T-helper 9 cell (primary cell): ENCODE results near the gene NUTM2E.
"Not testable (repeated sequence)": the region's sequence is repeated elsewhere in the genome, so short reads cannot be mapped to it uniquely, and the experiment has no call there.

Experiments used
- DNase-seq: peaks from one replicate; pipeline ENCODE4 v3.0.0-alpha.2; 2020

The NUTM2E gene

DNA sequence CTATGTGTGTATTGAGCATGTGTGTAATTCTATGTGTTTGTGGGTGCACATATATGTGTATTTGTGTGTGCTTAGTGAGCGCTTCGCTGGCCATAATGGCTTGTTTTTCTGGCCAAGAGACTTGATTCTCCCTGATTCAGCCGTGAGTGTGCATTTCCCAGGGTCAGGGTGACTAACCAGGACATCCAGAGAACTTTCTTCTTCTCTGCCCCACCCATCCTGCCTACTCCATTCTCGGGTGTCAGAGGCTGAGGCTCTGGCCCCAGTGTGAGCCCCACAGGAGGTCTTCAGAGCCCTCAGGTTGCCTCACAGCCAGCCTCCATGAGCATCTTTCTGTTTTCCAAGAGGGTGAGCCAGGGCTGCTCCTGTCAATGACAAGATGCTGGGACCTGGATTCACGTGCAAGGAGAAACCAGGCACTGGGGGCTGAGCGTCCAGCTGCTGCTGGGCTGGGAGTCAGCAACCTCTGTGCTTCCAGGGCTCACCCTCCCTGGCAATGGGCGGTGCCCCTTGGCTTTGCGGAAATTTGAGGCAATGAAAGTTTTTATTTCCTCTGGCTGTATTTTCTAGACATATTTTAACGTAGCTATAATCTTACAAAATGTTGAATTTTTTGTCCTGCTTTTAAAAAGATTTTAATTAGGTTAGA is 40.5 kb downstream of the NUTM2E start:
- not testable (repeated sequence) for DNase-seq

DNA sequence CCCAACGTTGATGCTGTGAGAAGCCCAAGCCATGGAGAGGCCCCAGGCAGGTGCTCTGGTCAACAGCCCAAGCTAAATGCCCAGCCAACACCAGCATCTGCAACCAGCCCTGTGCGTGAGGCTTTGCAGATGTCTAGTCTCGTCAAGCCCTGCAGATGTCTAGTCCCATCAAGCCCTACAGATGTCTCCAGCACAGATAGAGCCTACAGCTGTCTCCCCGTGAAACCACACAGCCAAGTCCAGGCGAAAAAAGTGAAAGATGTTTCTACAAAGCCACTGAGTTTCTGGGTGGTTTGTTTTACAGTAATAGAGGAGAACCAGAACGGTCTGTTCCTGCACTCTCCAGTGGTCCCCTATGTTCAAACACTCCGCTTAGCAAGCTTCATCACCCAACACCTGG is 41.5 kb downstream of the NUTM2E start:
- not testable (repeated sequence) for DNase-seq

DNA sequence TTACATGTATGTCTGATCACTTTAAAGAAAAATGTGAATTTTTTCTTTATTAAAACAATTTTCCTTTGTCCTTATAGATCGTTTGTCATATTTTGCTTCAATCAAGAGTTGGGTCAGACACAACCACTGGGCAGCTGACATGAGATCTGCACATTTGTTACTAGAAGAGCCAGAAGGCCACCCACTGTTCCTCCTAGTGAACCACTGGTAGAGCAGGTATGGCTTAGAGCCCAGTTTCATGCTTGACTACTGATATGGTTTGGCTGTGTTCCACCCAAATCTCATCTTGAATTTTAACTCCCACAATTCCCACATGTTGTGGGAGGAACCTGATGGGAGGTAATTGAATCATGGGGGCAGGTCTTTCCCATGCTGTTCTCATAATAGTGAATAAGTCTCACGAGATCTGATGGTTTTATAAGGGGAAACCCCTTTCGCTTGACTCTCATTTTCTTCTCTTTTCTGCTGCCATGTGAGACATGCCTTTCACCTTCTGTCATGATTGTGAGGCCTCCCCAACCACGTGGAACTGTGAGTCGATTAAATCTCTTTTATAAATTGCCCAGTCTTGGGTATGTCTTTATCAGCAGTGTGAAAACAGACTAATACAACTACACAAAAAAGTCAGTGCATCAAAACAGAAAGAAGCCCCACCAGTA is 43.0 kb downstream of the NUTM2E start:
- DNase-seq = not testable (repeated sequence)

- DNase-seq = not testable (repeated sequence)
Measured at GRCh38 chr10:79871729-79872128, 45.2 kb downstream of the NUTM2E start.
